ENCODE data around the gene PPP2R3A. TPM values are rescaled to one million over a fixed set of nuclear protein-coding genes. Genes with fewer than 3 reads are reported as not detected.

PPP2R3A gene
- polyA plus RNA-seq, 1 experiment: 7.4 TPM

DNA sequence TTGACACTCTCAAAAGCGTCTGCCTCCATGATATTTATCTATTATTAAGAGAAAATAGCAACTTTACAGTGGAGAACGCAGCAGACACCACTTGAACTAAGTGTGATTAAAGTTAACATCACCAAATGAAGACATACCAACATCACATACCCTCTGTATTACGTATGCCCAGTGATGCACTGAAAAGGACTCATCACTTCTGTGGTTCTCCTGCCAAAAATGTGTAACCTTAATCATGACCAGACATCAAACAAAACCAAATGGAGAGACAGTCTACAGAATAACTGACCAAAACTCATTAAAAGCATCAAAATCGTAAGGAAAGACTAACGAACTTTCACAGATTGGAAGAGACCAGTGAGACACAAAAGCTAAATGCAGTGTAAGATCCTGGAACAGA lies 103.2 kb downstream of the PPP2R3A start:
- H3K36me3 ChIP-seq (ENCODE audit: control insufficient read depth, insufficient read depth, low read length): no peaks in the 10 kb centered on the region
- TF ChIP-seq, protein P1, sequence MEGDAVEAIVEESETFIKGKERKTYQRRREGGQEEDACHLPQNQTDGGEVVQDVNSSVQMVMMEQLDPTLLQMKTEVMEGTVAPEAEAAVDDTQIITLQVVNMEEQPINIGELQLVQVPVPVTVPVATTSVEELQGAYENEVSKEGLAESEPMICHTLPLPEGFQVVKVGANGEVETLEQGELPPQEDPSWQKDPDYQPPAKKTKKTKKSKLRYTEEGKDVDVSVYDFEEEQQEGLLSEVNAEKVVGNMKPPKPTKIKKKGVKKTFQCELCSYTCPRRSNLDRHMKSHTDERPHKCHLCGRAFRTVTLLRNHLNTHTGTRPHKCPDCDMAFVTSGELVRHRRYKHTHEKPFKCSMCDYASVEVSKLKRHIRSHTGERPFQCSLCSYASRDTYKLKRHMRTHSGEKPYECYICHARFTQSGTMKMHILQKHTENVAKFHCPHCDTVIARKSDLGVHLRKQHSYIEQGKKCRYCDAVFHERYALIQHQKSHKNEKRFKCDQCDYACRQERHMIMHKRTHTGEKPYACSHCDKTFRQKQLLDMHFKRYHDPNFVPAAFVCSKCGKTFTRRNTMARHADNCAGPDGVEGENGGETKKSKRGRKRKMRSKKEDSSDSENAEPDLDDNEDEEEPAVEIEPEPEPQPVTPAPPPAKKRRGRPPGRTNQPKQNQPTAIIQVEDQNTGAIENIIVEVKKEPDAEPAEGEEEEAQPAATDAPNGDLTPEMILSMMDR (IDR thresholded peaks at IDR 0.05; ENCODE audit: insufficient read depth, low read depth, low read length): no peak
- ChIA-PET CTCF (interaction anchor here (2.6 to 4.3 kb wide), 2 partner anchors 9 to 683 kb away, joined by 6 to 28 read pairs; partner anchors contain the start of gene STAG1), POLR2A (no interaction called here)
- DNase-seq (ENCODE audit: low read depth): peak; percentile 69
- no peak overlapping the region for H3K4me3 ChIP-seq (ENCODE audit: low read depth, low read length)
- no peaks in the 10 kb centered on the region for H3K27me3 ChIP-seq (ENCODE audit: control insufficient read depth, insufficient read depth, low read length)

DNA sequence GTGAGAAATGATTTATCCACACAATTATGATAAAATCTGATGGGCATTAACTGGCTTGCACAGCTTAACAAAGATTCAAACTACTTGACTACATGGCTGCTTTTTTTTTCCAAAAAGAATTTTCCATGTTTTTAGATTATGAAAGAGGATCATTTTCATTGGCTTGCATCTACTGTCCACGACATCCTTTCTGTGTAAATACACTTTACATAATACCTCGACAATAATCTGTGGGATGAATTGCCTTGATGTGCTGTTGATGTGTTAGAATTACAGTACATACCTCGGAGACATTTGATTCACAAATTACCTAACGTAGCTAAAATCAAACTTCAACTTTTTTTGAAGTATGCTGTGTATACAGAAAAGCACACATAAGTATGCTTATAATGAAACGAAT lies 104.4 kb downstream of the PPP2R3A start:
- CTCF ChIA-PET: interaction anchor here (0.6 to 4.3 kb wide), 7 partner anchors 7 to 962 kb away, joined by 3 to 28 read pairs (median 5); partner anchors contain the start of gene STAG1
- H3K4me3 ChIP-seq (ENCODE audit: low read depth, low read length): no peak overlapping the region
- DNase-seq (ENCODE audit: low read depth): no peak

DNA sequence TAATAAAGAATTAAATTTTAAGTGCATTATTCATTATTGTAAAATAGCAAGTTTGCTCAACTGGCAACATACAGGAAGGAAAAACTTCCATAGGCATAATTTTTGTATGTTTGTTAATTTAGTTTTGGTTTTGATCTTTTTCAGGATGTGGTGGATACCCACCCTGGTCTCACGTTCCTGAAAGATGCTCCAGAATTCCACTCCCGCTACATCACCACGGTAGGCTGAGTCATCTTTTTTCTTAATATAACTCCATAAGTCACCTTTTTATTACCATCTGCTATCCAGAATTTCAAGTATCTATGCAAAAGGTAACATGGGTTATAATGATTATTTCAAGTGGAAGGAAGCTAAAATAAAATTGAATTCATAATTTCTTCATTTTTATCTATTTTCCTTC lies 104.8 kb downstream of the PPP2R3A start:
- ChIA-PET CTCF (interaction anchor here (0.6 to 4.3 kb wide), 11 partner anchors 17 to 962 kb away, joined by 3 to 28 read pairs (median 3); partner anchors contain the start of gene STAG1), POLR2A (interaction anchor here (0.7 kb wide), 1 partner anchor 28 kb away, joined by 3 read pairs; no protein-coding TSS in a partner anchor)
- DNase-seq (ENCODE audit: low read depth): peak; percentile 86
- no peaks in the 10 kb centered on the region for H3K36me3 ChIP-seq (ENCODE audit: control insufficient read depth, insufficient read depth, low read length)
- H3K4me3 ChIP-seq (ENCODE audit: low read depth, low read length): no peak overlapping the region
- H3K27me3 ChIP-seq (ENCODE audit: control insufficient read depth, insufficient read depth, low read length): no peaks in the 10 kb centered on the region
- TF ChIP-seq, protein P1 (IDR thresholded peaks at IDR 0.05; ENCODE audit: insufficient read depth, low read depth, low read length): no peak

More for the DNA sequence above, 104.4 kb downstream of the PPP2R3A start:
- H3K36me3 ChIP-seq (ENCODE audit: control insufficient read depth, insufficient read depth, low read length): no peaks in the 10 kb centered on the region
- TF ChIP-seq, protein P1 (IDR thresholded peaks at IDR 0.05; ENCODE audit: insufficient read depth, low read depth, low read length): no peak
- no peaks in the 10 kb centered on the region for H3K27me3 ChIP-seq (ENCODE audit: control insufficient read depth, insufficient read depth, low read length)
- POLR2A ChIA-PET: interaction anchor here (0.7 kb wide), 1 partner anchor 28 kb away, joined by 3 read pairs; no protein-coding TSS in a partner anchor

DNA sequence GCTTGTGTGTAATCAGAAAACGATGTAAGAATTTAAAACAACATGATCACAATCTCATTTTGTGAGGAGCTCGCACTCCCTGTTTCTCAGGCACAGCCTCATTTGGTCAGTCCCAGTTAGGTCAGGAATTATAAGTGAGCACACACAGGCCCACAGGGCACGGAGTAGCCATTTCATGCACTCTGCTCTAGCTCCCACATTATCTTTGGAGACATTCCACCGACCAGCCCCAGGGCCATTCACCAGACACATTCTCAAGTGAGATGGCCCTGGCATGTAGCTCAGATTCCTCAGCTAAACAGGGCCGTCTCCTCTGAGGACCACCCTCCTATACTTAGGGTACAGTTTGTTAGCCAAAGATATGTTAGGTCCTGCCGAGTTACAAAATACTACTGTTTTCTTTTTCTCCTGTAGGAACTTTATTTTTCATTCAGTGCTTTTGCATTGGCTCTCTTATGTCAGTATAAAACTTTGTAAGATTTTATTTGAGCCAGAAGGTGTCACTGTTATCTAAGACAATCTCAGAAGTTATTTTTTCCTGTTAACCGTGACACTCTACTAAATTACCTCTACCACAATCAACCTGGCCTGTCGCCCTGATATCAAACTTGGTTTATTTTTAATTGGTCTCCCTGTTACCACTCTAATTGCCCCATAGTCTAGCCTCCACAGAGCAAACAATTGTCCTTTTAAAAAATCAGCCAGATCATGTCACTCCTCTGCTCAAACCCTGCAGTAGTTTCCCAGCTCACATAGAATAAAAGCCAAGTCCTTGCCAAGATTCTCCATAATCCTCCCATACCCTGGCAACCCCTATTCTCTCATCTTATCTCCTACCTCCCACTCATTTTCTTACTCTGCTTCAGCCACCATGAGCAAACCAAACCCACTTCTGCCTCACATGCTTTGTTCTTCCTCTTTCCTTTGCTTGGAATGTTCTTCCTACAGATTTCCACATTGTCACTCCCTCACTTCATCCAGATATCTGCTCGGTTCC lies 105.7 kb downstream of the PPP2R3A start:
- TF ChIP-seq, protein P1 (IDR thresholded peaks at IDR 0.05; ENCODE audit: insufficient read depth, low read depth, low read length): no peak; the same call in 1 of the 2 replicates
- no peak overlapping the region; the same call in 1 of the 2 replicates for H3K4me3 ChIP-seq (ENCODE audit: low read depth, low read length)
- peak; percentile 80 for DNase-seq (ENCODE audit: low read depth)
- no peaks in the 10 kb centered on the region for H3K36me3 ChIP-seq (ENCODE audit: control insufficient read depth, insufficient read depth, low read length)
- CTCF ChIA-PET: interaction anchor here (0.6 to 4.3 kb wide), 11 partner anchors 156 to 948 kb away, joined by 3 to 28 read pairs (median 3); partner anchors contain the start of gene STAG1
- H3K27me3 ChIP-seq (ENCODE audit: control insufficient read depth, insufficient read depth, low read length): no peaks in the 10 kb centered on the region
- POLR2A ChIA-PET: interaction anchor here (0.6 kb wide), 2 partner anchors 678 to 1576 kb away, joined by 4 to 6 read pairs; no protein-coding TSS in a partner anchor

Measured in BJ (cell line).